Caco-2 (cell line): ENCODE data around the gene ACO1. TPM values are rescaled to one million over a fixed set of nuclear protein-coding genes. Genes with fewer than 3 reads are reported as not detected.

Source experiments
- BruUV-seq: library from RNA; stranded (reverse); fragments of 400-500 nt; replicated peaks from 2 replicates; lab custom pipeline; 2021; lab: Mats Ljungman, UMichigan
- CTCF ChIA-PET: fragments of 300-600 bp; sonication (Branson Sonifier 250); formaldehyde crosslinking; loops from one replicate; lab custom pipeline; 2022; ENCODE audit warnings: antibody characterized with exemption; lab: Charles Lee
- POLR2A ChIA-PET: fragments of 300-600 bp; sonication (Branson Sonifier 250); formaldehyde crosslinking; loops from one replicate; lab custom pipeline; 2022; ENCODE audit warnings: antibody characterized with exemption; lab: Charles Lee
- DNase-seq, 2 experiments: peaks; one replicate each; pipeline versions ENCODE4 v3.0.0 to v3.0.0-alpha.2; 2020 to 2022
- H3K27me3 ChIP-seq: replicated peaks from 2 replicates; pipeline ENCODE4 v1.6.0; 2011; ENCODE audit warnings: low read length; ENCODE audit not compliant: control insufficient read depth, insufficient read depth
- H3K36me3 ChIP-seq: 2 replicates; pipeline ENCODE4 v1.5.1; 2011; ENCODE audit warnings: low read length; ENCODE audit not compliant: control insufficient read depth, insufficient read depth
- H3K4me1 ChIP-seq: fragments of 250-450 bp; sonication (Bioruptor Pico); 2 replicates; pipeline ENCODE4 v1.5.1; 2020; ENCODE audit warnings: mild to moderate bottlenecking
- H3K4me3 ChIP-seq: 2 replicates; pipeline ENCODE4 v1.5.1; 2011; ENCODE audit warnings: low read depth, mild to moderate bottlenecking, control low read depth, low read length
- H3K9me3 ChIP-seq: fragments of 250-450 bp; sonication (Bioruptor Pico); 2 replicates; pipeline ENCODE4 v1.5.1; 2020; ENCODE audit warnings: mild to moderate bottlenecking, moderate library complexity
- H3K27ac Mint-ChIP-seq: one replicate; pipeline ENCODE4 v1.8.0; 2022; ENCODE audit warnings: mixed read lengths; ENCODE audit not compliant: unreplicated experiment
- H3K27me3 Mint-ChIP-seq: one replicate; pipeline ENCODE4 v1.8.0; 2022; ENCODE audit warnings: mixed read lengths; ENCODE audit not compliant: insufficient read depth, unreplicated experiment
- H3K36me3 Mint-ChIP-seq: one replicate; pipeline ENCODE4 v1.8.0; 2022; ENCODE audit warnings: mild to moderate bottlenecking, mixed read lengths; ENCODE audit not compliant: insufficient read depth, unreplicated experiment
- H3K4me1 Mint-ChIP-seq: one replicate; pipeline ENCODE4 v1.8.0; 2022; ENCODE audit warnings: low read depth, mixed read lengths; ENCODE audit not compliant: unreplicated experiment
- H3K4me3 Mint-ChIP-seq: one replicate; pipeline ENCODE4 v1.8.0; 2022; ENCODE audit warnings: mild to moderate bottlenecking, moderate library complexity, mixed read lengths; ENCODE audit not compliant: unreplicated experiment
- H3K9me3 Mint-ChIP-seq: one replicate; pipeline ENCODE4 v1.8.0; 2022; ENCODE audit warnings: mixed read lengths; ENCODE audit not compliant: unreplicated experiment
- intact Hi-C: fragments of 100-400 bp; cut with micrococcal nuclease; formaldehyde crosslinking; loops from one replicate; pipeline ENCODE4 v1.10.0; 2022; ENCODE audit not compliant: unreplicated experiment
- total RNA-seq: library from RNA; stranded (reverse); gene quantifications from 2 replicates; pipeline ENCODE4 v1.2.3, GENCODE V29; 2022
- TF ChIP-seq, protein P1 (sequence below), 2 experiments: fragments of 200-600 bp in 1 of 2; IDR thresholded peaks; 1 replicate in 1 of 2; 2 replicates in 1 of 2; pipeline versions ENCODE4 v1.5.1 to v1.8.0; 2011 to 2022; ENCODE audit warnings: antibody characterized with exemption in 1 of 2, control low read depth in 1 of 2, inconsistent platforms in 1 of 2, low read depth in 1 of 2, low read length in 1 of 2, mild to moderate bottlenecking in 1 of 2, moderate library complexity in 1 of 2; ENCODE audit not compliant: insufficient read depth in 1 of 2, severe bottlenecking in 1 of 2, unreplicated experiment in 1 of 2

The ACO1 gene
- total RNA-seq, 1 experiment from 2014 or later: 54.7 TPM

DNA sequence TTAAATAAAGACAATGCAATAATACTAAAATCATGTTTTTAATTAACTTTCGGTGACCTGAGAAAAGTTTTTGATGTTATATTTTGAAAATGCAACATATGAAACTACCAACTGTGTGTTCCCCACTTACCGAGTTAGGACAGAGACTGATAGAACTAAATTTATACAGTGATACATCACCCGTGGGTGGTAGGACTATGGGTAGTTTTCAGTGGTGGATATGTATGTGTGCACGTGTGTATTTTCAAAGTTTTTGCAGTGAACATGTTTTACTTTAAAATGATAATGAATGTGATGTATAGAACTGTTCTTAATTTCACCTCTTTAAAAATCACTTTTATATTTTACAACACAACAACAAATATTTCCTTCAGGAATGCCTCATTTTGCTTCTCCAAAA lies 25.0 kb upstream of the ACO1 start:
- Mint-ChIP-seq H3K4me1 (no peaks in the 10 kb centered on the region), H3K27me3 (no peaks in the 10 kb centered on the region), H3K36me3 (no peaks in the 10 kb centered on the region), H3K27ac (no peak overlapping the region), H3K4me3 (no peak overlapping the region), H3K9me3 (no peaks in the 10 kb centered on the region)
- Histone ChIP-seq H3K4me1 (no peaks in the 10 kb centered on the region), H3K9me3 (no peaks in the 10 kb centered on the region), H3K36me3 (no peaks in the 10 kb centered on the region), H3K27me3 (no peaks in the 10 kb centered on the region), H3K4me3 (no peak overlapping the region)
- ChIA-PET CTCF (no interaction called here), POLR2A (no interaction called here)
- TF ChIP-seq, protein P1, sequence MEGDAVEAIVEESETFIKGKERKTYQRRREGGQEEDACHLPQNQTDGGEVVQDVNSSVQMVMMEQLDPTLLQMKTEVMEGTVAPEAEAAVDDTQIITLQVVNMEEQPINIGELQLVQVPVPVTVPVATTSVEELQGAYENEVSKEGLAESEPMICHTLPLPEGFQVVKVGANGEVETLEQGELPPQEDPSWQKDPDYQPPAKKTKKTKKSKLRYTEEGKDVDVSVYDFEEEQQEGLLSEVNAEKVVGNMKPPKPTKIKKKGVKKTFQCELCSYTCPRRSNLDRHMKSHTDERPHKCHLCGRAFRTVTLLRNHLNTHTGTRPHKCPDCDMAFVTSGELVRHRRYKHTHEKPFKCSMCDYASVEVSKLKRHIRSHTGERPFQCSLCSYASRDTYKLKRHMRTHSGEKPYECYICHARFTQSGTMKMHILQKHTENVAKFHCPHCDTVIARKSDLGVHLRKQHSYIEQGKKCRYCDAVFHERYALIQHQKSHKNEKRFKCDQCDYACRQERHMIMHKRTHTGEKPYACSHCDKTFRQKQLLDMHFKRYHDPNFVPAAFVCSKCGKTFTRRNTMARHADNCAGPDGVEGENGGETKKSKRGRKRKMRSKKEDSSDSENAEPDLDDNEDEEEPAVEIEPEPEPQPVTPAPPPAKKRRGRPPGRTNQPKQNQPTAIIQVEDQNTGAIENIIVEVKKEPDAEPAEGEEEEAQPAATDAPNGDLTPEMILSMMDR (IDR thresholded peaks at IDR 0.05; ENCODE audit: insufficient read depth in 1 of 2, low read depth in 1 of 2, low read length in 1 of 2, severe bottlenecking in 1 of 2, unreplicated experiment in 1 of 2): no peak
- BruUV-seq: no TSS peak
- DNase-seq: no peak
- intact Hi-C loops: no loop called here

- Mint-ChIP-seq H3K27ac (no peak overlapping the region), H3K27me3 (no peaks in the 10 kb centered on the region), H3K4me3 (no peak overlapping the region), H3K4me1 (no peaks in the 10 kb centered on the region), H3K9me3 (no peaks in the 10 kb centered on the region), H3K36me3 (no peaks in the 10 kb centered on the region)
- no TSS peak for BruUV-seq
- Histone ChIP-seq H3K36me3 (no peaks in the 10 kb centered on the region), H3K4me1 (no peaks in the 10 kb centered on the region), H3K9me3 (no peaks in the 10 kb centered on the region), H3K4me3 (no peak overlapping the region), H3K27me3 (no peaks in the 10 kb centered on the region)
- intact Hi-C loops: no loop called here
- TF ChIP-seq, protein P1 (IDR thresholded peaks at IDR 0.05; ENCODE audit: insufficient read depth in 1 of 2, low read depth in 1 of 2, low read length in 1 of 2, severe bottlenecking in 1 of 2, unreplicated experiment in 1 of 2): no peak
- DNase-seq: no peak
- CTCF ChIA-PET: no interaction called here
- POLR2A ChIA-PET: no interaction called here
These were observed 23.3 kb upstream of the ACO1 start for GRCh38 chr9:32360983-32361673.

GRCh38 chr9:32371279-32371678 lies 13.2 kb upstream of the ACO1 start:
- Mint-ChIP-seq H3K9me3 (no peaks in the 10 kb centered on the region), H3K4me1 (no peaks in the 10 kb centered on the region), H3K27me3 (peaks cover 9% of the 10 kb centered on the region), H3K27ac (no peak overlapping the region), H3K4me3 (no peak overlapping the region), H3K36me3 (no peaks in the 10 kb centered on the region)
- intact Hi-C loops: no loop called here
- Histone ChIP-seq H3K4me1 (no peaks in the 10 kb centered on the region), H3K4me3 (no peak overlapping the region), H3K9me3 (no peaks in the 10 kb centered on the region), H3K27me3 (no peaks in the 10 kb centered on the region; the same call in 1 of the 2 replicates), H3K36me3 (no peaks in the 10 kb centered on the region)
- TF ChIP-seq, protein P1 (IDR thresholded peaks at IDR 0.05; ENCODE audit: insufficient read depth in 1 of 2, low read depth in 1 of 2, low read length in 1 of 2, severe bottlenecking in 1 of 2, unreplicated experiment in 1 of 2): no peak
- ChIA-PET CTCF (no interaction called here), POLR2A (no interaction called here)
- DNase-seq: no peak
- no TSS peak for BruUV-seq
